ENCODE measurements around the gene DND1.

Gene DND1

DNA sequence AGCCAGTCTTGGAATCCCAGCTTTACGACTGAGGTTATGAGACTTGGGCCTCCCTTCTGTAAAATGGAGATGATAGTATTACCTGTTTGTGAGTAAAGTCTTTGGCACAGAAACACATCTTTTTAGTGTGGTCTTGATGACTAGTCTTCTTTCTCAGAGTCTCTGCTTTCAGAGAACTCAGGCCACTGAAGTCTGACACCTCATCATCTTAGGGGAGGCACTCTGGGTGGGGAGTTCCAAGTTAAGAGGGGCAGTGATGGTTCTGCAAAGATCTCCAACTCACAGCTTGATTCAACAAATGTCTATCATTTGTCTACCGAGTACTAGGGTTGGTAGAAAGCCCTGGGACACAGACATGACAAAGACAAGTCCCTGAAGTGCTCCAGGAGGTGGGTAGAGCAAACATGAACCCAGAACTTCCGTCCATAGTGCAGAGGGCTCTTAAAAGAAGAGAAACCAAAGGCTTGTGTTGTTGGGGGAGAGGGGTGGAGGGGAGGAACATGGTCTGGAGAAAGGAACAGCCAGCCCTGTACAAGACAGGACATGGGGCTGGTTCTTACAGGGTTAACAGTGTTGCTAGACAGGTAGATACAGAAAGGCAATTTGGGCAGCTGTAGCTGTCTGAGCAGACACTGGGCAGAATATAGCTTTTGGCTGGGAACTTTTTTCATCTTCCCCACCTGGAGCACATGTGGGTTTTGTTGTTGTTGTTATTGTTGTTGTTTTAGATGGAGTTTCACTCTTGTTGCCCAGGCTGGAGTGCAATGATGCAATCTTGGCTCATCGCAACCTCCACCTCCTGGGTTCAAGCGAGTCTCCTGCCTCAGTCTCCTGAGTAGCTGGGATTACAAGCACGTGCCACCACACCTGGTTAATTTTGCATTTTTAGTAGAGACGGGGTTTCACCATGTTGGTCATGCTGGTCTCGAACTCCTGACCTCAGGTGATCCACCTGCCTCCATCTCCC, 37.8 kb downstream of the DND1 start:
- no peak overlapping the region for H3K27ac ChIP-seq
- CTCF ChIA-PET, result interaction anchor here (0.7 to 1.7 kb wide), 7 partner anchors 11 to 97 kb away, joined by 3 to 11 read pairs (median 5); partner anchors contain the start of gene EIF4EBP3
- POLR2A ChIA-PET (ENCODE audit: low non-redundant PET), result no interaction called here
- no peak for TF ChIP-seq CTCF (conservative IDR thresholded peaks at IDR 0.05; ENCODE audit: low read depth)
- no peak for DNase-seq (ENCODE audit: low spot score)

DNA sequence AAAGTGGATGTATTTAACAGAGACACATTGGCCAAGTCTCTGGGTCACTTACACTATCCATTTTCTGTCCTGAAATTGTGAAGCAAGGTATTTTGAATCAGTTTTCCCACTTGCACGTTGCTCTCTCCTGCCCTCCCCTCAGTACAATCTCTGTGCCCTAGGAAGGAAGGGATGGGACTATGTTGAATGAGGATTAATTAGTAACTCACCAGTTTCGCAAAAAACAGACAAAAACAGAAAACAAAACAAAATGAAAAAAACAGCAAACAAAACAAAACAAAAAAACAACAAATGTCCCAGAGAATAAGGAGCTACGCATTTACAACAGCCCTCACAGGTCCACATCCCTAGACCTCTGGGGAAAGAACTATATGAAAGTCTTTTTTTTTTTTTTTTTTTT, 39.3 kb downstream of the DND1 start:
- ChIA-PET POLR2A (ENCODE audit: low non-redundant PET) (no interaction called here), CTCF (interaction anchor here (0.6 to 1.7 kb wide), 3 partner anchors 33 to 413 kb away, joined by 3 to 6 read pairs (median 5); partner anchors contain the start of gene EIF4EBP3)
- TF ChIP-seq CTCF (conservative IDR thresholded peaks at IDR 0.05; ENCODE audit: low read depth), result no peak
- no peak for DNase-seq (ENCODE audit: low spot score)
- no peak overlapping the region for H3K27ac ChIP-seq

GRCh38 chr5:140633501-140633900, 39.9 kb downstream of the DND1 start:
- ChIA-PET CTCF (no interaction called here), POLR2A (ENCODE audit: low non-redundant PET) (no interaction called here)
- DNase-seq (ENCODE audit: low spot score), result no peak
- no peak for TF ChIP-seq CTCF (conservative IDR thresholded peaks at IDR 0.05; ENCODE audit: low read depth)
- H3K27ac ChIP-seq, result peak overlapping the region; percentile 60

DNA sequence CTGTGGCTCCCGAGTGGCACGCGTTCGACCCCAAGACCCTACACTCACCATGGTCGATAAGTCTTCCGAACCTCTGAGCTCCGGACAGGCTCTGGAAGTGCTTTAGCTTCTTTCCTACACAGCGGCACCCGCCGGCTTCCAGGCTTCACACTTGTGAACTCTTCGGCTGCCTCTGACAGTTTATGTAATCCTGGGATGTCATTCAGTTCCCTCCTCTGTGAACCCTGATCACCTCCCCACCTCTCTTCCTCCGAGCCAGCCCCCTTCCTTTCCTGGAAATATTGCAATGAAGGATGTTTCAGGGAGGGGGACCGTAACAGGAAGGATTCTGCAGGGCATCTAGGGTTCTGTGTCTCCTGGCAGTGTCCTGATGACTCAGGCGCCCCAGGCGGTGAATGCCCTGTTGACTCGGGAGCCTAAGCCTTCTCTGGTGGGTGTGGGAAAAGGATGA, 40.3 kb downstream of the DND1 start, which contains the start of gene CD14:
Gene CD14 (minus strand): TSS at position 155 of the 451 bp plus-strand sequence. CDS start 104 bp downstream, at position 51.
- no peak for TF ChIP-seq CTCF (conservative IDR thresholded peaks at IDR 0.05; ENCODE audit: low read depth)
- POLR2A ChIA-PET (ENCODE audit: low non-redundant PET), result no interaction called here
- CTCF ChIA-PET, result interaction anchor here (0.7 to 0.8 kb wide), 2 partner anchors 11 to 85 kb away, joined by 5 read pairs; partner anchors contain the start of gene EIF4EBP3
- DNase-seq (ENCODE audit: low spot score), result peak; percentile 89
- H3K27ac ChIP-seq, result peak within 1 kb of the TSS; percentile 60

- no peak for TF ChIP-seq CTCF (conservative IDR thresholded peaks at IDR 0.05; ENCODE audit: low read depth)
- ChIA-PET POLR2A (ENCODE audit: low non-redundant PET) (no interaction called here), CTCF (interaction anchor here (0.6 to 0.8 kb wide), 3 partner anchors 12 to 411 kb away, joined by 3 to 5 read pairs (median 5); partner anchors contain the start of gene EIF4EBP3)
- peak overlapping the region; percentile 60 for H3K27ac ChIP-seq
- no peak for DNase-seq (ENCODE audit: low spot score)
Observed at GRCh38 chr5:140632366-140633020, 40.9 kb downstream of the DND1 start.

GRCh38 chr5:140631831-140632365, 41.5 kb downstream of the DND1 start:
- DNase-seq (ENCODE audit: low spot score), result no peak
- ChIA-PET POLR2A (ENCODE audit: low non-redundant PET) (no interaction called here), CTCF (interaction anchor here (0.6 kb wide), 1 partner anchor 410 kb away, joined by 3 read pairs; no protein-coding TSS in a partner anchor)
- TF ChIP-seq CTCF (conservative IDR thresholded peaks at IDR 0.05; ENCODE audit: low read depth), result no peak
- H3K27ac ChIP-seq, result peak overlapping the region; percentile 60

Data from RWPE1 (cell line).